HG02759 (cell line): Measurements from ENCODE around the gene MRGPRX2.

Source experiments
- ATAC-seq: cut with Tn5 transposase; IDR thresholded peaks from one replicate; pipeline ENCODE4 v1.9.1; 2021; ENCODE audit warnings: mild to moderate bottlenecking, moderate library complexity; ENCODE audit not compliant: unreplicated experiment

The MRGPRX2 gene

GRCh38 chr11:19013181-19013857 lies 47.2 kb downstream of the MRGPRX2 start:
- ATAC-seq: no peak

DNA sequence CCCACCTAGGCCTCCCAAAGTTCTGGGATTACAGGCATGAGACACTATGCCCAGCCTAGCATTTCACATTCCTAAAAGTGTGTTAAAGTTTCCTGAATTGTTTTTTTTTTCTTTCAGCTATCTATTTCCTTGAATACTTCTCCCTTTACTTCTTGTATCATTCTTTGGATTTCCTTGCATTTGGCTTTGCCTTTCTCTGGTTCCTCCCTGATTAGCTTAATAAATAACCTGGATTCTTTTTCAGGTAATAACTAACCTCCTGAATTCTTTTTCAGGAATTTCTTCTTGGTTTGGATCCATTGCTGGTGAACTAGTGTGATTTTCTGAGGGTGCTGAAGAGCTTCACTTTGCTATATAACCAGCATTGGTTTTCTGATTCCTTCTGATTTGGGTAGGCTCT lies 47.9 kb downstream of the MRGPRX2 start:
- no peak for ATAC-seq
